Astrocyte (in vitro differentiated cells and primary cell): Measurements from ENCODE around the gene FOXP2. TPM values are rescaled to one million over a fixed set of nuclear protein-coding genes. Genes with fewer than 3 reads are reported as not detected.

ENCODE experiments used
- DNase-seq: peaks from one replicate; pipeline ENCODE4 v3.0.0-alpha.2; 2010; ENCODE audit warnings: low read depth
- FAIRE-seq: peaks from 2 replicates; lab custom pipeline; 2011; peaks lifted over from hg19 to GRCh38; lab: Jason Lieb, UNC
- H2AFZ ChIP-seq: 2 replicates; pipeline ENCODE4 v1.6.0; 2012; ENCODE audit warnings: low read depth, low read length, inconsistent platforms
- H3K27ac ChIP-seq: 2 replicates; pipeline ENCODE4 v1.5.1; 2011; ENCODE audit warnings: low read depth, low read length, inconsistent platforms
- H3K27me3 ChIP-seq: 2 replicates; pipeline ENCODE4 v1.6.0; 2011; ENCODE audit warnings: low read length, inconsistent platforms; ENCODE audit not compliant: insufficient read depth
- H3K36me3 ChIP-seq: 2 replicates; pipeline ENCODE4 v1.5.1; 2011; ENCODE audit warnings: low read length, inconsistent platforms; ENCODE audit not compliant: insufficient read depth
- H3K4me1 ChIP-seq: 2 replicates; pipeline ENCODE4 v1.5.1; 2011; ENCODE audit warnings: low read length, inconsistent platforms; ENCODE audit not compliant: insufficient read depth
- H3K4me2 ChIP-seq: 2 replicates; pipeline ENCODE4 v1.6.0; 2012; ENCODE audit warnings: low read length, inconsistent platforms
- H3K4me3 ChIP-seq: 2 replicates; pipeline ENCODE4 v1.5.1; 2011; ENCODE audit warnings: low read depth, mild to moderate bottlenecking, low read length, inconsistent platforms; ENCODE audit not compliant: insufficient read depth
- H3K79me2 ChIP-seq: 2 replicates; pipeline ENCODE4 v1.6.0; 2012; ENCODE audit warnings: mild to moderate bottlenecking, low read length, inconsistent platforms; ENCODE audit not compliant: insufficient read depth
- H3K9ac ChIP-seq: 2 replicates; pipeline ENCODE4 v1.6.0; 2012; ENCODE audit warnings: mild to moderate bottlenecking, low read length, inconsistent platforms
- H3K9me3 ChIP-seq: 2 replicates; pipeline ENCODE4 v1.5.1; 2012; ENCODE audit warnings: low read depth, mild to moderate bottlenecking, low read length, inconsistent platforms; ENCODE audit not compliant: insufficient read depth
- H4K20me1 ChIP-seq: 2 replicates; pipeline ENCODE4 v1.6.0; 2012; ENCODE audit warnings: low read length, inconsistent platforms; ENCODE audit not compliant: insufficient read depth
- H3K27ac Mint-ChIP-seq: one replicate; pipeline ENCODE4 v1.8.0; 2021; ENCODE audit warnings: mild to moderate bottlenecking, mixed read lengths; ENCODE audit not compliant: unreplicated experiment
- H3K27me3 Mint-ChIP-seq: one replicate; pipeline ENCODE4 v1.8.0; 2021; ENCODE audit warnings: low read depth, mixed read lengths; ENCODE audit not compliant: unreplicated experiment
- H3K36me3 Mint-ChIP-seq: one replicate; pipeline ENCODE4 v1.8.0; 2021; ENCODE audit warnings: low read depth, mixed read lengths; ENCODE audit not compliant: unreplicated experiment
- H3K4me1 Mint-ChIP-seq: one replicate; pipeline ENCODE4 v1.8.0; 2021; ENCODE audit warnings: low read depth, mixed read lengths; ENCODE audit not compliant: unreplicated experiment
- H3K4me3 Mint-ChIP-seq: one replicate; pipeline ENCODE4 v1.8.0; 2021; ENCODE audit warnings: mild to moderate bottlenecking, moderate library complexity, mixed read lengths; ENCODE audit not compliant: unreplicated experiment
- H3K9me3 Mint-ChIP-seq: one replicate; pipeline ENCODE4 v1.8.0; 2021; ENCODE audit warnings: mild to moderate bottlenecking, mixed read lengths; ENCODE audit not compliant: unreplicated experiment
- EZH2 ChIP-seq: IDR thresholded peaks from 2 replicates; pipeline ENCODE4 v1.6.1; 2012; ENCODE audit warnings: mild to moderate bottlenecking, low read length, inconsistent platforms; ENCODE audit not compliant: insufficient read depth
- total RNA-seq: library from RNA; stranded (reverse); gene quantifications from 2 replicates; pipeline ENCODE4 v1.2.1, GENCODE V29; 2021
- TF ChIP-seq, protein P1 (sequence below): IDR thresholded peaks from 2 replicates; pipeline ENCODE4 v1.5.1; 2011; ENCODE audit warnings: low read depth, mild to moderate bottlenecking, inconsistent platforms, low read length, moderate library complexity; ENCODE audit not compliant: insufficient read depth

FOXP2 gene
- total RNA-seq, 1 donor from 2014 or later, result 3.4 TPM

DNA sequence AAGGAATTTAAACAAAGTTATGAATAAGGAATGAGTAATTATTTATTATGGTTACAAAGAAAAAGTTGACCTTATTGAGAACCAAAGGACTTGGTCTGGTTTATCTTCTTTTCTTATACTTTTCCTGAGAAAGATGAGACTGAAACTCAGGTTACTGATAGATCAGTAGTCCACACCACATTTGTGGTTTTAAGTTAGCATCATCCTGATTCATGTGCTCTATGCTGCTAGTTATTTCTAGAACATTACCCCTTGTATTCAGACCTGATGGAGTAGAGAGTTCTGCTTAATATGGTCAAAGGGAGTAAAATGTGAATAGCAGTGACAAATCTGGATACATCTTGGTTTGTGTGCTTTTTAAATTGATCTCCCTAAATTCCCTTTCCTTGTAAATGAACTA, 63.8 kb downstream of the FOXP2 start:
- Histone ChIP-seq H3K4me2 (no peak overlapping the region), H3K27me3 (no peaks in the 10 kb centered on the region), H3K9ac (no peak overlapping the region), H4K20me1 (no peaks in the 10 kb centered on the region), H3K79me2 (no peaks in the 10 kb centered on the region), H3K4me3 (no peak overlapping the region), H3K36me3 (no peaks in the 10 kb centered on the region), H3K9me3 (no peaks in the 10 kb centered on the region), H2AFZ (no peak overlapping the region), H3K27ac (no peak overlapping the region), H3K4me1 (no peaks in the 10 kb centered on the region)
- TF ChIP-seq, protein P1, sequence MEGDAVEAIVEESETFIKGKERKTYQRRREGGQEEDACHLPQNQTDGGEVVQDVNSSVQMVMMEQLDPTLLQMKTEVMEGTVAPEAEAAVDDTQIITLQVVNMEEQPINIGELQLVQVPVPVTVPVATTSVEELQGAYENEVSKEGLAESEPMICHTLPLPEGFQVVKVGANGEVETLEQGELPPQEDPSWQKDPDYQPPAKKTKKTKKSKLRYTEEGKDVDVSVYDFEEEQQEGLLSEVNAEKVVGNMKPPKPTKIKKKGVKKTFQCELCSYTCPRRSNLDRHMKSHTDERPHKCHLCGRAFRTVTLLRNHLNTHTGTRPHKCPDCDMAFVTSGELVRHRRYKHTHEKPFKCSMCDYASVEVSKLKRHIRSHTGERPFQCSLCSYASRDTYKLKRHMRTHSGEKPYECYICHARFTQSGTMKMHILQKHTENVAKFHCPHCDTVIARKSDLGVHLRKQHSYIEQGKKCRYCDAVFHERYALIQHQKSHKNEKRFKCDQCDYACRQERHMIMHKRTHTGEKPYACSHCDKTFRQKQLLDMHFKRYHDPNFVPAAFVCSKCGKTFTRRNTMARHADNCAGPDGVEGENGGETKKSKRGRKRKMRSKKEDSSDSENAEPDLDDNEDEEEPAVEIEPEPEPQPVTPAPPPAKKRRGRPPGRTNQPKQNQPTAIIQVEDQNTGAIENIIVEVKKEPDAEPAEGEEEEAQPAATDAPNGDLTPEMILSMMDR, result no peak
- no peak for TF ChIP-seq EZH2
- Mint-ChIP-seq H3K4me1 (no peaks in the 10 kb centered on the region), H3K27ac (no peak overlapping the region), H3K9me3 (no peaks in the 10 kb centered on the region), H3K36me3 (no peaks in the 10 kb centered on the region), H3K27me3 (no peaks in the 10 kb centered on the region), H3K4me3 (no peak overlapping the region)
- FAIRE-seq (no peak), DNase-seq (no peak)

DNA sequence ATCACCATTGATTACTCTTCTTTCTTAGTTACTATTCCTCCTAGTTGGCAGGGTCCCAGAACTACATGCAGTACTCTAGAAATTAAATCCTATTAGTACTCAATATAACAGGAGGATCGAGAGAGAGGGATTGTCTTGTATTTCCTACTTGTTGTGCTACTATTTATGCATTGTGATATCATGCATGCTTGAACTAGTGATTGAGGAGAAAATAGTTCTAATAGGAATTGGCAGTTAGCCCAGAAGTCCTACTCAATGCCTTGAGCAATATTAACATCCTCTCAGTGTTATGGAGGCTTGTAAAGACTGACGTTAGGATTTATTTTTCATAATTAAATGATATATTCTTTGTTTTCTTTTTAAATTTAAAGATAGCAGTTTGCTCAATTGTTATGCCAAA, 67.4 kb downstream of the FOXP2 start:
- Histone ChIP-seq H3K27ac (no peak overlapping the region), H4K20me1 (no peaks in the 10 kb centered on the region), H3K9me3 (peaks cover under 1% of the 10 kb centered on the region), H3K79me2 (no peaks in the 10 kb centered on the region), H3K27me3 (no peaks in the 10 kb centered on the region), H2AFZ (no peak overlapping the region), H3K36me3 (no peaks in the 10 kb centered on the region), H3K4me1 (no peaks in the 10 kb centered on the region), H3K4me2 (no peak overlapping the region), H3K4me3 (no peak overlapping the region), H3K9ac (no peak overlapping the region)
- Mint-ChIP-seq H3K36me3 (no peaks in the 10 kb centered on the region), H3K9me3 (peaks cover 1% of the 10 kb centered on the region), H3K4me3 (no peak overlapping the region), H3K4me1 (no peaks in the 10 kb centered on the region), H3K27me3 (no peaks in the 10 kb centered on the region), H3K27ac (no peak overlapping the region)
- FAIRE-seq (no peak), DNase-seq (peak; percentile 17)
- no peak for TF ChIP-seq EZH2
- TF ChIP-seq, protein P1, result no peak

DNA sequence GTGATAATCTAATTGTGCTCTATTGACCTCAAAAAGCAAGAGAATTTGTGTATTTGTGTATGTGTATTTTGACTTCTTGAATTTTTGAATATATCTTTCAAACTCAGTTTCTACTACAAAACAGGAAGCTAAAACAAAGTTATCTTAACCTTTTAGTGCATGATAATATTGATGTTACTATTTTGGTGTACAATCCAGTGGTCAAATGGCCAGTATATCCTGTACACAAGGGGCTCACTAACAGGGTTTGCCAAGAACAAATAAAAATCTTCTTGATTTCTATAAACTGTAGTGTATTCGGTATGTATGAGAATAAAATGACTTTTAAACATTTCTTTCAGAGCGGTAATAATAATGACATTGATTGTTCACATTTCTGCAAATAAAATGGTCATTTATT, 69.6 kb downstream of the FOXP2 start:
- H3K9me3 ChIP-seq, result peaks cover 4% of the 10 kb centered on the region
- no peak overlapping the region for H3K27ac ChIP-seq
- H3K9ac ChIP-seq, result no peak overlapping the region
- Mint-ChIP-seq H3K27me3 (no peaks in the 10 kb centered on the region), H3K27ac (no peak overlapping the region), H3K4me1 (no peaks in the 10 kb centered on the region), H3K36me3 (no peaks in the 10 kb centered on the region), H3K4me3 (no peak overlapping the region), H3K9me3 (peaks cover 4% of the 10 kb centered on the region)
- DNase-seq (no peak), FAIRE-seq (no peak)
- no peak overlapping the region for H3K4me3 ChIP-seq
- H3K4me2 ChIP-seq, result no peak overlapping the region
- TF ChIP-seq, protein P1, result no peak
- TF ChIP-seq EZH2, result no peak
- no peaks in the 10 kb centered on the region for H3K4me1 ChIP-seq
- no peaks in the 10 kb centered on the region for H4K20me1 ChIP-seq
- no peak overlapping the region for H2AFZ ChIP-seq
- H3K27me3 ChIP-seq, result no peaks in the 10 kb centered on the region
- H3K79me2 ChIP-seq, result no peaks in the 10 kb centered on the region
- no peaks in the 10 kb centered on the region for H3K36me3 ChIP-seq
